GM12878 (cell line): Measurements from ENCODE around the gene PAPPA. TPM values are rescaled to one million over a fixed set of nuclear protein-coding genes. Genes with fewer than 3 reads are reported as not detected.

Experiments
- ATAC-seq: fragments of 200-7000 bp; cut with Tn5 transposase; 3 replicates; pipeline ENCODE4 v1.9.1; 2020; ENCODE audit warnings: mild to moderate bottlenecking, moderate library complexity
- BruUV-seq: library from RNA; stranded (reverse); fragments of 400-500 nt; replicated peaks from 2 replicates; lab custom pipeline; 2021; lab: Mats Ljungman, UMichigan
- CTCF ChIA-PET: fragments of 300-600 bp; sonication (Branson Sonifier 250); formaldehyde crosslinking; extraction: SDS; loops from one replicate; lab custom pipeline; 2021; ENCODE audit warnings: inconsistent platforms; lab: Yijun Ruan, JAX
- POLR2A ChIA-PET: fragments of 350-600 bp; formaldehyde crosslinking; extraction: SDS; loops from one replicate; lab custom pipeline; 2021; ENCODE audit warnings: inconsistent platforms; lab: Charles Lee
- RAD21 ChIA-PET: fragments of 300-600 bp; sonication (Branson Sonifier 250); formaldehyde crosslinking; loops from one replicate; lab custom pipeline; 2023; ENCODE audit warnings: antibody characterized with exemption; ENCODE audit not compliant: unreplicated experiment; lab: Charles Lee
- SMC1A ChIA-PET: fragments of 300-600 bp; sonication (Branson Sonifier 250); formaldehyde crosslinking; loops from one replicate; lab custom pipeline; 2023; ENCODE audit not compliant: unreplicated experiment, uncharacterized antibody; lab: Charles Lee
- DNase-seq: peaks from one replicate; pipeline ENCODE4 v3.0.0-alpha.2; 2011; ENCODE audit warnings: low read depth, low spot score
- FAIRE-seq: peaks from 3 replicates; lab custom pipeline; 2011; peaks lifted over from hg19 to GRCh38; lab: Jason Lieb, UNC
- H2AFZ ChIP-seq: 2 replicates; pipeline ENCODE4 v1.6.0; 2011; ENCODE audit warnings: low read depth, low read length, control low read depth; ENCODE audit not compliant: control insufficient read depth
- H3K27ac ChIP-seq: 2 replicates; pipeline ENCODE4 v1.5.1; 2011; ENCODE audit warnings: control low read depth; ENCODE audit not compliant: control insufficient read depth, insufficient read depth
- H3K27me3 ChIP-seq, 2 experiments: replicated peaks in 1 of 2; 2 replicates each; pipeline versions ENCODE4 v1.6.0 to v1.6.1; 2011; ENCODE audit warnings: low read length in 1 of 2; ENCODE audit not compliant: control insufficient read depth in 2 of 2, insufficient read depth in 2 of 2
- H3K36me3 ChIP-seq, 2 experiments: 2 replicates each; pipeline ENCODE4 v1.5.1; 2011; ENCODE audit warnings: low read length in 1 of 2; ENCODE audit not compliant: control insufficient read depth in 2 of 2, insufficient read depth in 2 of 2
- H3K4me1 ChIP-seq: 2 replicates; pipeline ENCODE4 v1.6.1; 2011; ENCODE audit warnings: mild to moderate bottlenecking, low read length, moderate library complexity, mixed read lengths; ENCODE audit not compliant: control insufficient read depth, insufficient read depth
- H3K4me2 ChIP-seq: 2 replicates; pipeline ENCODE4 v1.6.0; 2011; ENCODE audit warnings: control low read depth; ENCODE audit not compliant: control insufficient read depth, insufficient read depth
- H3K4me3 ChIP-seq: fragments of 200-600 bp; sonication (generic); 2 replicates; pipeline ENCODE4 v1.5.1; 2016
- H3K79me2 ChIP-seq: 2 replicates; pipeline ENCODE4 v1.6.0; 2011; ENCODE audit warnings: low read length; ENCODE audit not compliant: control insufficient read depth, insufficient read depth
- H3K9ac ChIP-seq: 2 replicates; pipeline ENCODE4 v1.8.0; 2011; ENCODE audit warnings: low read length, control low read depth, mixed read lengths; ENCODE audit not compliant: control insufficient read depth, insufficient read depth
- H3K9me3 ChIP-seq: replicated peaks from 3 replicates; pipeline ENCODE4 v1.5.1; 2011; ENCODE audit warnings: mild to moderate bottlenecking, low read length; ENCODE audit not compliant: control insufficient read depth, insufficient read depth
- H4K20me1 ChIP-seq: 2 replicates; pipeline ENCODE4 v1.6.0; 2011; ENCODE audit not compliant: control insufficient read depth, insufficient read depth
- BRCA1 ChIP-seq: IDR thresholded peaks from 2 replicates; pipeline ENCODE4 v1.6.1; 2011; ENCODE audit warnings: low read depth, low read length, improper control_type of control experiment
- E2F4 ChIP-seq: IDR thresholded peaks from 2 replicates; pipeline ENCODE4 v1.6.1; 2012; ENCODE audit warnings: low read depth, low read length, improper control_type of control experiment
- KDM1A ChIP-seq: fragments of 200-600 bp; sonication (generic); IDR thresholded peaks from 2 replicates; pipeline ENCODE4 v1.6.1; 2016; ENCODE audit warnings: borderline replicate concordance
- RELA ChIP-seq: fragments of 450-650 bp; IDR thresholded peaks from 2 replicates; pipeline ENCODE4 v1.8.0; 2014; ENCODE audit warnings: borderline replicate concordance; ENCODE audit not compliant: partially characterized antibody
- RFX5 ChIP-seq: IDR thresholded peaks from 2 replicates; pipeline ENCODE4 v1.6.1; 2011; ENCODE audit warnings: low read depth, low read length, improper control_type of control experiment
- USF2 ChIP-seq: IDR thresholded peaks from 2 replicates; pipeline ENCODE4 v1.6.1; 2011; ENCODE audit warnings: low read depth, low read length, improper control_type of control experiment, borderline replicate concordance
- ZNF274 ChIP-seq: IDR thresholded peaks from one replicate; pipeline ENCODE4 v1.8.0; 2011; ENCODE audit not compliant: insufficient read length, insufficient read depth
- WGBS: methylation state at CpG from one replicate; pipeline ENCODE4 v1.1.6; 2016; ENCODE audit warnings: low lambda C conversion rate; ENCODE audit not compliant: insufficient replicate concordance, insufficient coverage; ENCODE audit errors: missing lambda C conversion rate; 5-methylcytosine and 5-hydroxymethylcytosine counted together
- in situ Hi-C: fragments of 300-500 bp; cut with MboI; formaldehyde crosslinking; loops from 9 replicates; pipeline ENCODE4 v1.14.3; 2018; ENCODE audit warnings: mixed read lengths
- intact Hi-C: fragments of 100-400 bp; cut with micrococcal nuclease; formaldehyde crosslinking; loops from one replicate; pipeline ENCODE4 v1.14.2; 2022; ENCODE audit not compliant: unreplicated experiment
- polyA plus RNA-seq, 11 experiments: library from polyadenylated mRNA; depleted of rRNA in 4 of 11; unstranded in 6 of 11; stranded (reverse) in 5 of 11; fragments of >200 nt; fragmentation: Nextera tagmentation in 4 of 11; fragmentation: Illumina TruSeq in 1 of 11; extraction: Ambion mirVana in 4 of 11; extraction: Trizol in 1 of 11; gene quantifications; 1 replicate in 1 of 11; 2 replicates in 10 of 11; pipeline versions ENCODE4 v1.2.1 to v1.2.3, GENCODE V29; 2011 to 2016; ENCODE audit warnings: inconsistent platforms in 2 of 11, missing spikeins in 2 of 11, low read depth in 1 of 11
- total RNA-seq, 4 experiments: library from RNA; depleted of rRNA in 3 of 4; stranded (reverse); fragments of >200 nt in 3 of 4; fragmentation: Illumina TruSeq in 1 of 4; extraction: Trizol in 1 of 4; gene quantifications; 2 replicates each; pipeline versions ENCODE4 v1.2.1 to v1.2.3, GENCODE V29; 2013 to 2021

Gene PAPPA
- total and polyA plus RNA-seq, 10 of the 15 experiments (the other 5 are each of a cell fraction or from before 2014, with no cell fraction given) = under 0.01 to 0.19 (median 0.02) TPM; not detected in 4

- DNase-seq = no peak
- Histone ChIP-seq H3K79me2 (no peaks in the 10 kb centered on the region), H3K27ac (no peak overlapping the region), H3K4me1 (no peaks in the 10 kb centered on the region), H2AFZ (no peak overlapping the region), H3K9ac (no peak overlapping the region)
- intact Hi-C loops = no loop called here
- in situ Hi-C loops = no loop called here
- RAD21 ChIA-PET = interaction anchor here (0.8 kb wide), 1 partner anchor 218 kb away, joined by 3 read pairs; no protein-coding TSS in a partner anchor
- no TSS peak for BruUV-seq
- ATAC-seq = no peak
- CTCF ChIA-PET = no interaction called here
- TF ChIP-seq KDM1A = no peak
- TF ChIP-seq RFX5 = no peak
- TF ChIP-seq USF2 = no peak
- no peak for TF ChIP-seq E2F4
- no peak for TF ChIP-seq RELA
- TF ChIP-seq, all 136 proteins: peak for 0
- no peak for FAIRE-seq
- no peak overlapping the region for H3K4me3 ChIP-seq
- no peaks in the 10 kb centered on the region for H3K27me3 ChIP-seq
- H3K9me3 ChIP-seq = no peaks in the 10 kb centered on the region
- no peaks in the 10 kb centered on the region for H3K36me3 ChIP-seq
- SMC1A ChIA-PET = no interaction called here
- POLR2A ChIA-PET = no interaction called here
- H3K4me2 ChIP-seq = no peak overlapping the region
- WGBS = 0% methylated on average over 2 of the region's 2 CpGs
- H4K20me1 ChIP-seq = no peaks in the 10 kb centered on the region
Measured at GRCh38 chr9:116144555-116144954, 9.0 kb upstream of the PAPPA start.

- ChIA-PET RAD21 (no interaction called here), SMC1A (interaction anchor here (0.6 kb wide), 1 partner anchor 386 kb away, joined by 3 read pairs; no protein-coding TSS in a partner anchor)
Measured at GRCh38 chr9:116145036-116145435, 8.6 kb upstream of the PAPPA start.

More at GRCh38 chr9:116145036-116145435, 8.6 kb upstream of the PAPPA start:
- no TSS peak for BruUV-seq
- TF ChIP-seq ZNF274 (no peak), BRCA1 (no peak)
- TF ChIP-seq, all 136 proteins: peak for 0
- no peaks in the 10 kb centered on the region for H3K36me3 ChIP-seq
- no peaks in the 10 kb centered on the region for H3K27me3 ChIP-seq
- POLR2A ChIA-PET = no interaction called here
- no peak for FAIRE-seq
- H2AFZ ChIP-seq = no peak overlapping the region
- CTCF ChIA-PET = no interaction called here
- no peak overlapping the region for H3K4me3 ChIP-seq
- ATAC-seq = no peak
- H3K27ac ChIP-seq = no peak overlapping the region
- H3K4me2 ChIP-seq = no peak overlapping the region
- in situ Hi-C loops = no loop called here
- no peaks in the 10 kb centered on the region for H3K9me3 ChIP-seq
- H4K20me1 ChIP-seq = no peaks in the 10 kb centered on the region
- no peak overlapping the region for H3K9ac ChIP-seq
- intact Hi-C loops = no loop called here
- no peaks in the 10 kb centered on the region for H3K79me2 ChIP-seq
- no peak for DNase-seq
- no peaks in the 10 kb centered on the region for H3K4me1 ChIP-seq
